GM12892 (cell line): ENCODE data around the gene ECI1.

Source experiments
- POLR2A ChIP-seq: IDR thresholded peaks from 2 replicates; pipeline ENCODE4 v1.6.1; 2011; ENCODE audit warnings: low read depth, low read length, control low read depth
- TAF1 ChIP-seq: IDR thresholded peaks from 2 replicates; pipeline ENCODE4 v1.6.1; 2011; ENCODE audit warnings: low read depth, mild to moderate bottlenecking, control low read depth, low read length, borderline replicate concordance

- no peak for TF ChIP-seq TAF1
- TF ChIP-seq POLR2A = no peak
Observed at GRCh38 chr16:2197765-2198164, 53.6 kb downstream of the ECI1 start.
